ENCODE data around the gene DHX30. TPM values are rescaled to one million over a fixed set of nuclear protein-coding genes. Genes with fewer than 3 reads are reported as not detected.

DHX30 gene
- total and polyA plus RNA-seq, 9 of the 15 experiments (the other 6 are each of a cell fraction or from before 2014, with no cell fraction given): 12.3 to 158 (median 79.0) TPM

DNA sequence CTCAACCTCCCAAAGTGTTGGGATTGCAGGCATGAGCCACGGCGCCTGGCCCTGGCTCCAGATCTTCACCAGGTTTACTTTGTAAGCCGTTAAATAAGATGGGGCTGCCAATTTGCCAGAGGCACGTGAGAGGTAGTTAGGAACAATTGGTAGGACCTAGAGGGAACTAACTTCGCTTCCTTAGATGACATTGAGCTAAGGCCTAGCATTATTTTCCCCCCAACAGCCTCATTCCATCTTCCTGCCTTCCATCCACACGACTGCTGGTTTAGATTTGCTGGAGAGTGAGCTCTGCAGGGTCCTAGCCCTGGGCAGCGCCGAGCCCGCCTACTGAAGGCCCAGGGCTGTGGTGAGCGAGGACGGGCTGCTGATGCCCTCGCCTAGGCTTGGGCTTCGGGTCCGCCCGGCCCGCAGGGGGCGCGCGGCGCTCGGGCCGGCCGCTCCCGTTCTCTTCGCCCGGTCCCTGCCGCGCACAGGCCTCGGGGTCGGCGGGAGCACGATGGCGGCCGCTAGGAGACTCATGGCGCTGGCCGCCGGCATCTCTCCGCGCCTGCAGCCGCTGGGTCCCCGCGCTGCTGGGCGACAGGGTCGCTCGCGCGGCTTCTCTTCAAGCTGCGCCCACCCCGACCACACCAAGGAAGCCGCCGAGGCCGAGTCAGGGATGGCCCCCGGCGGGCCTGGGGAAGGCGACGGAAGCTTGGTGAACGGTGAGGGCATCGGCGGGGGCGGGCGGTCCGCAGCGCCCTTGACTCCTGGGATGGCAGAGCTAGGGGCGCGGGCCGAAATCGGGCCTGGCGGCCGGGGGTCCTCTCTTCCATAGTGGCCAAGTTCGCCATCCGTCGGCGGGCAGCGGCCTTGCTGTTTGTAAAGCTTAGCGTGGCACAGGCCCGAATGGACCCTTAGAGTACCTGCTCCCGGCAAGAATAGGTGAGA is 21.9 kb downstream of the DHX30 start (continued):
- TF ChIP-seq ASH1L (IDR thresholded peaks at IDR 0.05; ENCODE audit: borderline replicate concordance, low read depth, partially characterized antibody): no peak
- TF ChIP-seq ZNF586 (CRISPR knock-in tag; conservative IDR thresholded peaks at IDR 0.05): no peak
- TF ChIP-seq KAT7 (CRISPR knock-in tag; IDR thresholded peaks at IDR 0.05; ENCODE audit: borderline replicate concordance): no peak; the same call in none of the 2 replicates
- TF ChIP-seq TRIM28 (IDR thresholded peaks at IDR 0.05): no peak; the same call in 1 of the 2 replicates
- peak; percentile 82 for TF ChIP-seq PML (IDR thresholded peaks at IDR 0.05; ENCODE audit: low read length)
- TF ChIP-seq SRF (CRISPR knock-in tag; IDR thresholded peaks at IDR 0.05): no peak
- no peak for TF ChIP-seq RFX5 (IDR thresholded peaks at IDR 0.05; ENCODE audit: low read depth, low read length)
- TF ChIP-seq CHD4 (IDR thresholded peaks at IDR 0.05; ENCODE audit: insufficient read depth, insufficient replicate concordance, low read depth, low read length, poor library complexity, severe bottlenecking): no peak
- no peak for TF ChIP-seq FOXM1 (IDR thresholded peaks at IDR 0.05; ENCODE audit: low read depth)
- TF ChIP-seq FOXM1 (CRISPR knock-in tag; IDR thresholded peaks at IDR 0.05; ENCODE audit: low read depth): peak; percentile 81; the same call in 1 of the 2 replicates
- TF ChIP-seq STAT5B (CRISPR knock-in tag; IDR thresholded peaks at IDR 0.05): no peak
- TF ChIP-seq SNRNP70 (optimal IDR thresholded peaks at IDR 0.05; ENCODE audit: low read depth, low read length): no peak
- TF ChIP-seq ELF1 (tag; IDR thresholded peaks at IDR 0.05): no peak
- no peak for TF ChIP-seq FOS (IDR thresholded peaks at IDR 0.05; ENCODE audit: extremely low read depth, insufficient read length)
- no peak for TF ChIP-seq BRF1 (IDR thresholded peaks at IDR 0.05; ENCODE audit: borderline replicate concordance, extremely low read depth, insufficient read length)
- TF ChIP-seq EGR1 (conservative IDR thresholded peaks at IDR 0.05): peak; percentile 80
- TF ChIP-seq ADNP (tag; IDR thresholded peaks at IDR 0.05): no peak
- TF ChIP-seq TFE3 (CRISPR knock-in tag; IDR thresholded peaks at IDR 0.05): no peak
- no peak for TF ChIP-seq ELF4 (CRISPR knock-in tag; IDR thresholded peaks at IDR 0.05)
- no peak for TF ChIP-seq PHB2 (IDR thresholded peaks at IDR 0.05; ENCODE audit: low read depth)
- TF ChIP-seq PTRF (tag; IDR thresholded peaks at IDR 0.05): no peak
- no peak for TF ChIP-seq SREBF1 (IDR thresholded peaks at IDR 0.05; ENCODE audit: borderline replicate concordance, low read depth, low read length)
- TF ChIP-seq C11orf30 (IDR thresholded peaks at IDR 0.05; ENCODE audit: low read depth): peak; percentile 89
- peak; percentile 80 to 93 for TF ChIP-seq SIN3A (IDR thresholded peaks at IDR 0.05; ENCODE audit: borderline replicate concordance in 2 of 2, control insufficient read depth in 1 of 2, low read depth in 2 of 2, low read length in 2 of 2)
- peak; percentile 62 for TF ChIP-seq ZKSCAN1 (IDR thresholded peaks at IDR 0.05; ENCODE audit: low read depth, low read length)
- TF ChIP-seq CCAR2 (IDR thresholded peaks at IDR 0.05; ENCODE audit: low read depth, low read length): no peak
- no peak for TF ChIP-seq CC2D1A (IDR thresholded peaks at IDR 0.05)
- no peak for TF ChIP-seq ZNF217 (CRISPR knock-in tag; IDR thresholded peaks at IDR 0.05)
